Measurements from ENCODE around the gene GPBP1. TPM values are rescaled to one million over a fixed set of nuclear protein-coding genes. Genes with fewer than 3 reads are reported as not detected.

The GPBP1 gene
- polyA plus RNA-seq, 3 donors from 2014 or later = 60.7 to 95.6 (median 80.4) TPM

- H3K27me3 Mint-ChIP-seq (ENCODE audit: low read depth in 3 of 3) = peaks cover 0 to 2% (median 1%) of the 10 kb centered on the region in 3 donors
Observed at GRCh38 chr5:57207007-57207653, 33.3 kb downstream of the GPBP1 start.

GRCh38 chr5:57207681-57208080 lies 33.8 kb downstream of the GPBP1 start:
- no peaks in the 10 kb centered on the region for H3K9me3 Mint-ChIP-seq
- H3K27me3 Mint-ChIP-seq (ENCODE audit: low read depth in 3 of 3) = peaks cover 0 to 2% (median 1%) of the 10 kb centered on the region in 3 donors
- H3K4me3 Mint-ChIP-seq = peak overlapping the region in 2 of 5 donors; percentile 10 to 22
- no peak for DNase-seq
- peaks cover 73 to 97% of the 10 kb centered on the region in 2 donors for H3K4me1 Mint-ChIP-seq
- H3K27ac Mint-ChIP-seq = peak overlapping the region in 3 of 6 donors; percentile 14 to 87 (median 56)
- no peaks in the 10 kb centered on the region for H3K36me3 Mint-ChIP-seq

More at GRCh38 chr5:57207007-57207653, 33.3 kb downstream of the GPBP1 start:
- peak overlapping the region in 5 of 6 donors; percentile 12 to 87 (median 59) for H3K27ac Mint-ChIP-seq
- no peaks in the 10 kb centered on the region for H3K9me3 Mint-ChIP-seq
- no peak overlapping the region for H3K4me3 Mint-ChIP-seq
- H3K36me3 Mint-ChIP-seq = no peaks in the 10 kb centered on the region
- no peak for DNase-seq
- H3K4me1 Mint-ChIP-seq = peaks cover 72 to 96% of the 10 kb centered on the region in 2 donors

GRCh38 chr5:57209316-57210040 lies 35.6 kb downstream of the GPBP1 start:
- Mint-ChIP-seq H3K4me1 (peaks cover 65 to 93% of the 10 kb centered on the region in 2 donors), H3K4me3 (peak overlapping the region in 3 of 5 donors; percentile 10 to 17 (median 16)), H3K9me3 (no peaks in the 10 kb centered on the region), H3K27ac (peak overlapping the region; percentile 21 to 83 (median 50)), H3K27me3 (ENCODE audit: low read depth in 3 of 3) (peaks cover 0 to 2% (median 1%) of the 10 kb centered on the region in 3 donors), H3K36me3 (no peaks in the 10 kb centered on the region)
- DNase-seq = no peak

- peaks cover 0 to 10% (median 6%) of the 10 kb centered on the region in 3 donors for H3K36me3 Mint-ChIP-seq
- peak overlapping the region in 1 of 5 donors; percentile 46 for H3K4me3 Mint-ChIP-seq
- H3K27ac Mint-ChIP-seq = peak overlapping the region in 5 of 6 donors; percentile 35 to 84 (median 63)
- DNase-seq = no peak
- H3K27me3 Mint-ChIP-seq (ENCODE audit: low read depth in 3 of 3) = peaks cover 0 to 2% (median 1%) of the 10 kb centered on the region in 3 donors
- no peaks in the 10 kb centered on the region for H3K9me3 Mint-ChIP-seq
- H3K4me1 Mint-ChIP-seq = peaks cover 66 to 92% of the 10 kb centered on the region in 2 donors
Observed at GRCh38 chr5:57210633-57211032, 36.8 kb downstream of the GPBP1 start.

- Mint-ChIP-seq H3K9me3 (no peaks in the 10 kb centered on the region), H3K27ac (peak overlapping the region; percentile 15 to 84 (median 55)), H3K27me3 (ENCODE audit: low read depth in 3 of 3) (peaks cover 0 to 1% (median 0%) of the 10 kb centered on the region in 3 donors), H3K4me3 (peak overlapping the region in 2 of 5 donors; percentile 24 to 46), H3K36me3 (peaks cover 0 to 11% (median 8%) of the 10 kb centered on the region in 3 donors), H3K4me1 (peaks cover 65 to 92% of the 10 kb centered on the region in 2 donors)
- DNase-seq = no peak
Observed at GRCh38 chr5:57211039-57211438, 37.2 kb downstream of the GPBP1 start.

- Mint-ChIP-seq H3K27ac (peak overlapping the region in 5 of 6 donors; percentile 4 to 69 (median 42)), H3K9me3 (no peaks in the 10 kb centered on the region), H3K4me3 (no peak overlapping the region), H3K27me3 (ENCODE audit: low read depth in 3 of 3) (peaks cover 0 to 8% (median 0%) of the 10 kb centered on the region in 3 donors), H3K4me1 (peaks cover 35 to 65% of the 10 kb centered on the region in 2 donors), H3K36me3 (peaks cover 0 to 15% (median 9%) of the 10 kb centered on the region in 3 donors)
- no peak for DNase-seq
Observed at GRCh38 chr5:57215629-57216195, 41.9 kb downstream of the GPBP1 start.

- no peak for DNase-seq
- Mint-ChIP-seq H3K4me1 (peaks cover 31 to 65% of the 10 kb centered on the region in 2 donors), H3K27me3 (ENCODE audit: low read depth in 3 of 3) (peaks cover 0 to 8% (median 0%) of the 10 kb centered on the region in 3 donors), H3K36me3 (peaks cover 0 to 15% (median 9%) of the 10 kb centered on the region in 3 donors), H3K4me3 (no peak overlapping the region), H3K27ac (peak overlapping the region in 2 of 6 donors; percentile 7 to 24), H3K9me3 (no peaks in the 10 kb centered on the region)
Observed at GRCh38 chr5:57216714-57217113, 42.9 kb downstream of the GPBP1 start.

- no peaks in the 10 kb centered on the region for H3K9me3 Mint-ChIP-seq
- peaks cover 0 to 15% (median 9%) of the 10 kb centered on the region in 3 donors for H3K36me3 Mint-ChIP-seq
- peak overlapping the region in 5 of 6 donors; percentile 22 to 83 (median 61) for H3K27ac Mint-ChIP-seq
- H3K4me3 Mint-ChIP-seq = no peak overlapping the region
- H3K27me3 Mint-ChIP-seq (ENCODE audit: low read depth in 3 of 3) = peaks cover 0 to 8% (median 0%) of the 10 kb centered on the region in 3 donors
- DNase-seq = no peak
- H3K4me1 Mint-ChIP-seq = peaks cover 25 to 51% of the 10 kb centered on the region in 2 donors
Observed at GRCh38 chr5:57219386-57219785, 45.5 kb downstream of the GPBP1 start.

GRCh38 chr5:57221049-57221568 lies 47.2 kb downstream of the GPBP1 start:
- peaks cover 0 to 8% (median 0%) of the 10 kb centered on the region in 3 donors for H3K27me3 Mint-ChIP-seq (ENCODE audit: low read depth in 3 of 3)
- H3K4me3 Mint-ChIP-seq = no peak overlapping the region
- peaks cover 0 to 3% (median 1%) of the 10 kb centered on the region in 3 donors for H3K36me3 Mint-ChIP-seq
- peak; percentile 56 to 68 (median 62) for DNase-seq
- H3K9me3 Mint-ChIP-seq = no peaks in the 10 kb centered on the region
- peaks cover 18 to 49% of the 10 kb centered on the region in 2 donors for H3K4me1 Mint-ChIP-seq
- H3K27ac Mint-ChIP-seq = peak overlapping the region; percentile 61 to 80 (median 72)

- H3K9me3 Mint-ChIP-seq = no peaks in the 10 kb centered on the region
- DNase-seq = no peak
- no peaks in the 10 kb centered on the region for H3K36me3 Mint-ChIP-seq
- H3K27ac Mint-ChIP-seq = peak overlapping the region in 1 of 6 donors; percentile 51
- H3K4me3 Mint-ChIP-seq = no peak overlapping the region
- peaks cover 26 to 49% of the 10 kb centered on the region in 2 donors for H3K4me1 Mint-ChIP-seq
- peaks cover 0 to 2% (median 1%) of the 10 kb centered on the region in 3 donors for H3K27me3 Mint-ChIP-seq (ENCODE audit: low read depth in 3 of 3)
Observed at GRCh38 chr5:57225553-57225952, 51.7 kb downstream of the GPBP1 start.

GRCh38 chr5:57229313-57229712 lies 55.5 kb downstream of the GPBP1 start:
- peak overlapping the region in 2 of 6 donors; percentile 12 to 43 for H3K27ac Mint-ChIP-seq
- peaks cover 6 to 25% (median 14%) of the 10 kb centered on the region in 3 donors for H3K36me3 Mint-ChIP-seq

GRCh38 chr5:57231607-57232006 lies 57.7 kb downstream of the GPBP1 start:
- H3K4me1 Mint-ChIP-seq = peaks cover 28 to 52% of the 10 kb centered on the region in 2 donors
- peaks cover 0 to 3% (median 2%) of the 10 kb centered on the region in 3 donors for H3K27me3 Mint-ChIP-seq (ENCODE audit: low read depth in 3 of 3)
- peaks cover 6 to 29% (median 18%) of the 10 kb centered on the region in 3 donors for H3K36me3 Mint-ChIP-seq
- H3K4me3 Mint-ChIP-seq = no peak overlapping the region
- H3K9me3 Mint-ChIP-seq = no peaks in the 10 kb centered on the region
- no peak for DNase-seq
- peak overlapping the region in 5 of 6 donors; percentile 35 to 75 (median 60) for H3K27ac Mint-ChIP-seq

More at GRCh38 chr5:57229313-57229712, 55.5 kb downstream of the GPBP1 start:
- DNase-seq = no peak
- Mint-ChIP-seq H3K9me3 (no peaks in the 10 kb centered on the region), H3K27me3 (ENCODE audit: low read depth in 3 of 3) (peaks cover 0 to 3% (median 2%) of the 10 kb centered on the region in 3 donors), H3K4me1 (peaks cover 27 to 53% of the 10 kb centered on the region in 2 donors), H3K4me3 (no peak overlapping the region)

Data from immature natural killer cell (primary cell).